ENCODE data around the gene RTTN.

RTTN gene

DNA sequence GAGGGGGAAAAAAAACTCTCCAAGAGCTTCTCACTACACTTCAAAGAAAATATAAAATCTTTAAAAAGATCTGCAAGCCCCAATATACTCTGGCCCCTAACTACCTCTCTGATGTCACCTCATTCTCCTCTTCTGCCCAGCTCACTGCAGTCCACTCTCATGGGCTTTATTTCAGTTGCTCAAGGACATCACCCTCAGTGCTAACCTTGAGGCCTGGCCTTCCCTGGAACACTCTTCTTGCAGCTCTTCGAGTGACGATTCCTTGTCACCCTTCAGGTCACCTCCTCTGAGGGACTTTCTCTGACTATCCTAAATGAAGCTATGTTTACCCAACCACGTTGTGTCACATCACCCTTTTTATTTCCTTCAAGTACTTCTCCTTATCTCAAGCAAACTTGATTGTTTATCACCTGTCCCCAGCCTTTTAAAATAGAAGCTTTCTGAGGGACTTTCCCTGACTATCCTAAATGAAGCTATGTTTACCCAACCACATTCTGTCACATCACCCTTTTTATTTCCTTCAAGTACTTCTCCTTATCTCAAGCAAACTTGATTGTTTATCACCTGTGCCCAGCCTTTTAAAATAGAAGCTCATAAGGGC lies 10.4 kb downstream of the RTTN start:
- TF ChIP-seq, protein P1, sequence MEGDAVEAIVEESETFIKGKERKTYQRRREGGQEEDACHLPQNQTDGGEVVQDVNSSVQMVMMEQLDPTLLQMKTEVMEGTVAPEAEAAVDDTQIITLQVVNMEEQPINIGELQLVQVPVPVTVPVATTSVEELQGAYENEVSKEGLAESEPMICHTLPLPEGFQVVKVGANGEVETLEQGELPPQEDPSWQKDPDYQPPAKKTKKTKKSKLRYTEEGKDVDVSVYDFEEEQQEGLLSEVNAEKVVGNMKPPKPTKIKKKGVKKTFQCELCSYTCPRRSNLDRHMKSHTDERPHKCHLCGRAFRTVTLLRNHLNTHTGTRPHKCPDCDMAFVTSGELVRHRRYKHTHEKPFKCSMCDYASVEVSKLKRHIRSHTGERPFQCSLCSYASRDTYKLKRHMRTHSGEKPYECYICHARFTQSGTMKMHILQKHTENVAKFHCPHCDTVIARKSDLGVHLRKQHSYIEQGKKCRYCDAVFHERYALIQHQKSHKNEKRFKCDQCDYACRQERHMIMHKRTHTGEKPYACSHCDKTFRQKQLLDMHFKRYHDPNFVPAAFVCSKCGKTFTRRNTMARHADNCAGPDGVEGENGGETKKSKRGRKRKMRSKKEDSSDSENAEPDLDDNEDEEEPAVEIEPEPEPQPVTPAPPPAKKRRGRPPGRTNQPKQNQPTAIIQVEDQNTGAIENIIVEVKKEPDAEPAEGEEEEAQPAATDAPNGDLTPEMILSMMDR (IDR thresholded peaks at IDR 0.05; ENCODE audit: control insufficient read depth, insufficient read depth, low read depth, low read length, missing control alignments): no peak
- no peak for DNase-seq (ENCODE audit: low read depth)
- H3K4me3 ChIP-seq (ENCODE audit: control insufficient read depth, low read depth, low read length): no peak overlapping the region

DNA sequence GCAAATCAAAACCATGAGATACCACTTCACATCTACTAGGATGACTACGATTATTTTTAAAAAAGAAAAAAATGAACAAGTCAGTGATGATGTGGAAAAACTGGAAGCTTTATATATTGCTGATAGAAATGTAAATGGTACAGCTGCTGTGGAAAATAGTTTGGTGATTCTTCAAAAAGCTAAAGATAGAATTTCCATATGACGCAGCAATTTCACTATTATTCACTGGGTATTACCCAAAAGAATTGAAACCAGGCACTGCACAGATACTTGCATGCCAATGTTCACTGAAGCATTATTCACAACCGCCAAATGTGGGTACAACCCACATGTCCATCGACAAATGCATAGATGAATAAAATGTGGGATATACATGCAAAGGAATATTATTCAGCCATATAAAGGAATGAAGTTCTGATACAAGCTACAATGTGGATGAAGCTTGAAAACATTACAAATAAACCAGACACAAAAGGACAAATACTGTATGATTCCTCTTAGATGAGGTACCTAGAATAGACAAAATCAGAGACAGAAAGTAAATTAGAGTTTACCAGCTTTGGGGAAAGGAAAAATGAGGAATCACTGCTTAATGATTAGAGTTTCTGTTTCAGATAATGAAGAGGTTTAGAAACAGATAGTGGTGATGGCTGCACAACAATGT lies 11.1 kb downstream of the RTTN start:
- no peak for DNase-seq (ENCODE audit: low read depth)
- no peak overlapping the region for H3K4me3 ChIP-seq (ENCODE audit: control insufficient read depth, low read depth, low read length)
- TF ChIP-seq, protein P1 (IDR thresholded peaks at IDR 0.05; ENCODE audit: control insufficient read depth, insufficient read depth, low read depth, low read length, missing control alignments): no peak

DNA sequence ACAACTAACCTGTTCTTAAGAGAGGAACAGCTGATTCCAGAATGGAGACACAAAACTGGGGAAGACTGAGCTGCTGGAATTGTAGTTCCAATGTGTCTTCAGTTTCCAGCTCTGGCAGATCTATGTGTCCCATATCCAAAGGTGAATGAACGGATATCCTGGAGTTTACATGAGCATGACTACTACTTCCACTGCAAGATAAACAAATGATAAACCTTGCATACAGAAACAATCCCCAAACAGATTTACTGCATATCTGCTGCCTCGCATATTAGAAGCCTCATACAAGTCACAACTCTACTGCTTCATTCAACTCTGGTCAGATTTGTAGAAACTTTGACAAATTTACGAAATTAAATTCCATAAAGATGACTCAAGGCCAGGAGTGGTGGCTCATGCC lies 15.0 kb downstream of the RTTN start:
- TF ChIP-seq, protein P1 (IDR thresholded peaks at IDR 0.05; ENCODE audit: control insufficient read depth, insufficient read depth, low read depth, low read length, missing control alignments): no peak
- DNase-seq (ENCODE audit: low read depth): no peak
- H3K4me3 ChIP-seq (ENCODE audit: control insufficient read depth, low read depth, low read length): no peak overlapping the region

DNA sequence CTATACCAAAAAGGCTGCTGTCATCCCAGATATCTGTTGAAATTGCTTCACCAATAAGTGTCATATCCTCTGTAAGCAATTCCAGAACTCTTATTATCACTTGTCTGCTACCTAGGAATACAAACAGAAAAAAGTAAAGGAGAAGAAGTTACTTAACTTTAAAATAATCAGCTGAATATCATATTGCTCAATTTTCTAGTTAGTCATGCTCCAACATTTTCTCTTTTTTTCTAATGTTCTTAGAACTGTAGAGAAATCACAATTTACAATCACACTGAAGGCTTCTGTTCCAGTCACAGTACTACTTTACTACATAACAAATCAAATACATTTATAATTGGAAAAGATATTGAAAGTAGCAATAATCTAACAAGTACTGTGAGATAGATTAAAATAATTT lies 17.4 kb downstream of the RTTN start:
- DNase-seq (ENCODE audit: low read depth): no peak
- TF ChIP-seq, protein P1 (IDR thresholded peaks at IDR 0.05; ENCODE audit: control insufficient read depth, insufficient read depth, low read depth, low read length, missing control alignments): no peak
- no peak overlapping the region for H3K4me3 ChIP-seq (ENCODE audit: control insufficient read depth, low read depth, low read length)

DNA sequence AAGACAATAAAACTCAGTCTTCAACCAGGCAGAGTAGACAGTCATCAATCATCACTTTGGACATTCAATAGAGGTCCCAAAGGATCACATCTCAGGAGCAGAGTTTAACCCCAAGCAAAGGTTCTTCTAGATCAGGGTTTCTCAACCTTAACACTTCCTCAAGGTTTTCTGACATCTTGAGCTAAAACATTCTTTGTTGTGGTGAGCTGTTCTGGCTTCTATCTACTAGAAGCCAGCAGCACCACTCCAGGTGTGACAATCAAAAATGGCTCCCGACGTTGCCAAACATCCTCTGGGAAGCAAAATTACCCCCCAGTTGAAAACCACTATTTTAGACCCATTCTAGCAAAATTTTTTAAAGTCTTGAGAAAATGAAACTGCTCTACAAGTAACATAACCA lies 22.0 kb downstream of the RTTN start:
- TF ChIP-seq, protein P1 (IDR thresholded peaks at IDR 0.05; ENCODE audit: control insufficient read depth, insufficient read depth, low read depth, low read length, missing control alignments): no peak
- DNase-seq (ENCODE audit: low read depth): no peak
- no peak overlapping the region for H3K4me3 ChIP-seq (ENCODE audit: control insufficient read depth, low read depth, low read length)

DNA sequence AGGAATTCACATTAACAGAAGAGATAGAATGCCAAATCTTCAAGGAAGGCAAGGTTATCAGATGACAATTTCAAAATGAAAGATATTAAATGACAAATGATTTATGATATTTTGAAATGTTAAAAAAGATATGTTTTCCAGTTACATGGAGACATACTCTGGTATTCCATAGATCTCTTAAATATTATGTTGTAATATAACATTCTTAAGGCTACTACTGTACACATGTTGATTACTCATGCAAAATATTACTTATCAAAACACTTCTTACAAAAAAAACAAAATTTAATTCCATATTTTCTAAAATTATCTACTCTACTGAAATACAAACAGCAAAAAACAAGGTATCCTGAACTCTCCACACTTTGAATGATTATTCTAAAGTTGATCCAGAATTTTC lies 22.9 kb downstream of the RTTN start:
- no peak overlapping the region for H3K4me3 ChIP-seq (ENCODE audit: control insufficient read depth, low read depth, low read length)
- DNase-seq (ENCODE audit: low read depth): no peak
- TF ChIP-seq, protein P1 (IDR thresholded peaks at IDR 0.05; ENCODE audit: control insufficient read depth, insufficient read depth, low read depth, low read length, missing control alignments): no peak
